GM04504 (cell line): ENCODE measurements around the gene DPP7.
"Not testable (repeated sequence)": the region's sequence is repeated elsewhere in the genome, so short reads cannot be mapped to it uniquely, and the experiment has no call there.

Experiments
- DNase-seq: peaks from one replicate; pipeline ENCODE4 v3.0.0-alpha.2; 2012; ENCODE audit warnings: low read depth

Gene DPP7

GRCh38 chr9:137147793-137148160 lies 33.2 kb upstream of the DPP7 start:
- no peak for DNase-seq

- no peak for DNase-seq
Measured at GRCh38 chr9:137147091-137147792, 32.7 kb upstream of the DPP7 start.

GRCh38 chr9:137146527-137146918 lies 32.0 kb upstream of the DPP7 start:
- no peak for DNase-seq

DNA sequence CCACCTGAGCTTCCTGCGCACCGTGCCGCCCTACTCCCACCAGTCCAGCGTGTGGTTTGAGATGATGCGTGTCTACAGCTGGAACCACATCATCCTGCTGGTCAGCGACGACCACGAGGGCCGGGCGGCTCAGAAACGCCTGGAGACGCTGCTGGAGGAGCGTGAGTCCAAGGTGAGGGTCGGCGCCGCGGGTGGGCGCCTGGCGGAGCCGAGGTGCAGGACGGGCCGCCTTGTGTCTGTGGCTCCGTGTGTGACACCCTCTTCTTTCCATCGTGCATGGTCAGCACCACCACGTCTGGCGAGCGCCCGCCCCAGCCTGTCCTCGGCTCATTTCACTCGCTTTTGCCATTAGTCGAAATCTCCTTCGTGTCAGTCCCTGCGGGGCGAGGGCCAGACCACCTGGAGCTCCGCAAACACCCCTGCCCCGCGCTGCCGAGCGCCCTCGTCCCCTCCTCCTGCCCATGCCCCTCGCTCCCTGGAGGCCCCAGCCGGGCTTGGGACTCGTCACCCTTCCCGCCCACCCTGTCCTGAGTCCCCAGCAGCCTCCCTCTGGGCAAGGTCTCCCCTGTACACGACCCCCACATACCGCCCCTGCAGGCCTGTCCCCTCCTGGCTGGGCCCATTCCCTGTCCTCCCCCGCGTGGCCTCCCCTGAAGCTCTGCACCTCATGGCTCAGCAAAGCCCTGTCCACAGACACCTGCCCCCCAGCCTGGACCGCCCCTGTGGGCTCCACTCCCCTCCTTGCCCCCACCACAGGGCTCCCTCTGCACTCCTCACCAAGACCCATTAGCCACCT lies 31.4 kb upstream of the DPP7 start:
- DNase-seq: no peak

- DNase-seq: no peak
Measured at GRCh38 chr9:137143459-137143858, 28.9 kb upstream of the DPP7 start.

DNA sequence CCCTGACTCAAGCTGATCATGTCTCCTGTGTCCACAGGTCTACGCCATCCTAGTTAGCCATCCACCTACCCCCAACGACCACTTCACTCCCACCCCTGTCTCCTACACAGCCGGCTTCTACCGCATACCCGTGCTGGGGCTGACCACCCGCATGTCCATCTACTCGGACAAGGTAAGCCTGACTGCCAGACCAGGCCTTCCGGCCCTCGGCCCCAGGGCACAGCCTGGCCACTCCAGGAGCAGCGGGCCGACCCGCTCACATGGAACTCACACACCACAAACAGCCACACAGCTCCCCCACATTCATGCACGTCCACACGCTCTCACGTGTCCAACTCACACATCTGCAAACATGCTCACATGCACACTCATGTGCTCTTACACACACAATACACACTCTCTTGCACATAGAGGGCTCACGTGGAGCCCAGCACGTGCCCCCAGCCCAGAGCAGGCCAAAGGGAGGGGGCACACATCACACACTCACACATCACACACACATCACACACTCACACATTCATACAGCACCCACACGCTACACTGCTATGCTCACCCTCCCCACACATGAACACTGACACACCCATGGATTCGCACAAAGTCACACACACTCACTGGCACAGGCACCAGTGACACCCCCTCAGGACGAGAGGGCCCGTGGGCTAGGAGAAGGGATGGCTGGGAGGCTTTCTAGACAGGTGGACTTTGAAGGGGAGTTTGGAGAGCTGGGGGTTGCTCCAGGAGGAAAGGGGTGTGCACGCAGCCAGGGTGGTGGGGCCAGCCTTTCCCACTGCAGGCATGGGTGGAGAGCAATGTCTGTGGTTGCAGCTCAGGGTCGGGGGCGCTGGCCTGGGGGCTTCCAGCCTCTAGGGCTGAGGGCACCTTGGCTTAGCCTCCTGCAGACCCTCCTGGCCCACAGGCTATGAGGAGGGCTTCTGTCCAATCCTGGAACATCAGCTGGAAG lies 27.7 kb upstream of the DPP7 start:
- no peak for DNase-seq

DNA sequence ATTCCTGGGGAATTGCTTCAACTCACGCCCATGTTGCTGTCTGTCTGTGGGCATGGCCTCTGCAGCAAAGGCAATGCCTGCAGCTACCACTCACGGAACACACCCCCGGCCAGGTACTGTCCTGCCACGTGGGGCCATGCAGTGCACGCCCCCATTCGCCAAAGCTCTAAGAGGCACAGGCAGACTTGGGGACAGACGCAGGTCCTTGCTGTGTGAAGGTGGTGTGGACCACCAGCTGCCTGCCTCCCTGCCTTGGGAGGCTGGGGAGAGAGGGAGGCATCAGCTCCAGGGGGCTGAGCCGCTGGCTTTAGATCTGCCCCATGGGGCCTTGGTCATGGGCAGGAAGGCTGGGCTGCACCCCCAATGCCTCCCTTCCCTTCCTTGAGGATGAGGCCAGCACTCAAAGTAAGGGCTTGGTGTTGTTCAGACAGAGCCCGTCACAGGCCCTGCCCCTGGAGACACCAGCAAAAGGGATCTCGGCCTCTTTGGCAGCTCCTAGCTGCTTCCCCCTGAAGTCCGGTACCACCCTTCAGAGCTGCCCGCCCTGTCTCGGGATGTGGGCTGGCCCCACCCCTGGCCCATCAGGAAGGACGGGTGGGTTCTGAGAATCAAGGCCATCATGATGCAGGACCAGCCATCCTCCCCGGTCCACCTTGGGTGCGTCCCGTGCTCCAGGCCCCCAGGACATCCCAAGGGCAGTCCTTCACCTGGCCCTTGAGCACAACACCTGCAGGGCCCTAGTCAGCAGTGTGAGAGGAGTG lies 26.7 kb upstream of the DPP7 start:
- DNase-seq: no peak

DNA sequence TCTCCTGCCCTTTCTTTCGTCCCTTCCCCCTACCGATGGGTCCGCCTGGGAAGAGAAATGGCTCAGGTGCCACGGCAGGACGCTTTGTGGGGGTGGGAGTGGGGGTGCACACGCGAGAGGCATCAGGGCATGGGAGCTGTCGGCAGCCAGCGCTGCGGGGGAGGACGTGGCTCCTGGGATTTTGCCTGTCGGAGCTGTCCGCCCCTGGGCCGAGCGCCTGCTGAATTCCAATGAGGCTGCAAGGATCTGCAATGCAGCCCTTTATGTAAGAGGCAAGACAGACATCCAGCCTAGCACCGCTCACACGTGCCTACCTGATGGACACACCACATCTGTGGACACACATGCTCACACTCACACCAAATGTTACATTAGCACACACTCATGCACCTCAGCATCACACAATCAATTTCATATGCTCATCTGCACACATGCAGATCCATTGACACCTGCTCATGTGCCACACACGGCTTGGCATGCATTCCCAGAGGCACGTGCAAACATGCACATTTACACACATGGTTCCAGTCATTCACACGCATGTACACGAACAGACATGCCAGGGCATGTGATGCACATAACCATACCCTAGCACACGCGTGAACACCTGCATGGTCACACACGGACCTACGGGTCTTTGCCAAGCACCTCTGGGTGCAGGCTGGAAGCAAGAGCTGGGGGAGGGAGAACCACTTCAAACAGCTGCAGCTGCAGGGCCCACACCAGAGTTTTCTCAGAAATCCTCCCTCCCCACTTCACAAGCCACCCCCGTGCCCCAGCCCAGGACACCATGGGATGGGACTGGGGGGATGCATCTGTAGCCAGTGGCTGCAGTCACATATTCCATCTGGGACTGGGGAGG lies 25.8 kb upstream of the DPP7 start:
- DNase-seq: no peak

DNA sequence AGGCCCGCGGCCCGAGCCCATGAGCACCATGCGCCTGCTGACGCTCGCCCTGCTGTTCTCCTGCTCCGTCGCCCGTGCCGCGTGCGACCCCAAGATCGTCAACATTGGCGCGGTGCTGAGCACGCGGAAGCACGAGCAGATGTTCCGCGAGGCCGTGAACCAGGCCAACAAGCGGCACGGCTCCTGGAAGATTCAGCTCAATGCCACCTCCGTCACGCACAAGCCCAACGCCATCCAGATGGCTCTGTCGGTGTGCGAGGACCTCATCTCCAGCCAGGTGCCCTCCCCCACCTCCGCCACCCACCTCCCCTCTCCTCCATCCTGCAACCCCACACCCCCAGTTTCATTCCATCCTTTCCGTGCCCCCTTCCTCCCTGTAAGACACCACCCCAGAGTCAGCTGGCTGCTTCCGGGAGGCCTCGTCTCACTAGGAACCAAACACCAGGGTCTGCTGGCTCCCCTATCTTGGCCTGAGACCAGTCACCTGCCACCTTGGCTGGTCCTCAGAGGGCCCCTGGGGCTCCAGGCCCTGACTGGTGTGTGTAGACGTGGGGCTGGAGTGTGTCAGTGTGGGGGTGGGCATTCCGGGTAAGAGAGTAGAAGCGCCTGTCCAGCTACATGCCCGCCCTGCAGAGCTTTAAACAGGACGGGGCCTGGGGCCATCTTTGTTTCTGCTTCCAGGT lies 25.1 kb upstream of the DPP7 start:
- DNase-seq: no peak

GRCh38 chr9:137138722-137139467 lies 24.4 kb upstream of the DPP7 start, which contains the start of gene GRIN1:
TSS of gene GRIN1 (plus strand) at chr9:137139154. CDS start at chr9:137139487, 333 bp downstream.
- DNase-seq: no peak

- DNase-seq: no peak
Measured at GRCh38 chr9:137138058-137138721, 23.7 kb upstream of the DPP7 start.

DNA sequence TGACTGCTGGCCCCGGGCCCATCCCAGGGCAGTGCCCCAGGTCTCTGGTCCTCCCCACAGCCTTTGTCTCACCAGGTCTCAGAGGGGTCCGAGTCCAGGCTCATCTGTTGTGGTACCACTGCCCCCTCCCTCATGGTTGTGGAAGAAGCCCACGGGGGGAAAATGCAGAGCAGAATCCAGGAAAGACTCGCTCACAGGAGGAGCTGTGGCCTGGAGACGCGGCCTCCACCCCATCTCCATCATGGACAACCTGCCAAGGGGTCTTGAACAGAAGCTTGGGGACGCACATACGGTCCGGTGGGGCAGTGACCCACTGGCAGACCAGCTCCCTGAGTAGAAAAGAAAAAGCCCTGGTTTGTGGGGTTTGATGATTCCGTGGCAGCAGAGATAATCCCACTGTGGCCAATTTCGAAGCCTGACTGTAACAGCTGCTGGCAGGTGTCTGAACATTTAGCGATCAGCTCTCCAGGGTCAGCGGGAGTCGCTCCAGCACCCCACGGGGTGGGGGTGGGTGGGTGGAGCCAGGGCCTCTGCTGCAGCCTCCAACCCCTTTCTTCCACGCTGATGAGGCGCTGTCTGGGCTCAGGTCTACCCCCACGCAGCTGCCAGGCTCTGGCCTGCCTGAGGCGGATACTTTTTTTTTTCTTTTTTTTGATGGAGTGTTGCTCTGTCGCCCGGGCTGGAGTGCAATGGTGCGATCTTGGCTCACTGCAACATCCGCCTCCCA lies 22.5 kb upstream of the DPP7 start:
- DNase-seq: no peak

GRCh38 chr9:137136261-137136880 lies 21.8 kb upstream of the DPP7 start:
- DNase-seq: no peak

- DNase-seq: not testable (repeated sequence)
Measured at GRCh38 chr9:137135154-137135553, 20.6 kb upstream of the DPP7 start.

- no peak for DNase-seq
Measured at GRCh38 chr9:137134191-137134590, 19.7 kb upstream of the DPP7 start.

DNA sequence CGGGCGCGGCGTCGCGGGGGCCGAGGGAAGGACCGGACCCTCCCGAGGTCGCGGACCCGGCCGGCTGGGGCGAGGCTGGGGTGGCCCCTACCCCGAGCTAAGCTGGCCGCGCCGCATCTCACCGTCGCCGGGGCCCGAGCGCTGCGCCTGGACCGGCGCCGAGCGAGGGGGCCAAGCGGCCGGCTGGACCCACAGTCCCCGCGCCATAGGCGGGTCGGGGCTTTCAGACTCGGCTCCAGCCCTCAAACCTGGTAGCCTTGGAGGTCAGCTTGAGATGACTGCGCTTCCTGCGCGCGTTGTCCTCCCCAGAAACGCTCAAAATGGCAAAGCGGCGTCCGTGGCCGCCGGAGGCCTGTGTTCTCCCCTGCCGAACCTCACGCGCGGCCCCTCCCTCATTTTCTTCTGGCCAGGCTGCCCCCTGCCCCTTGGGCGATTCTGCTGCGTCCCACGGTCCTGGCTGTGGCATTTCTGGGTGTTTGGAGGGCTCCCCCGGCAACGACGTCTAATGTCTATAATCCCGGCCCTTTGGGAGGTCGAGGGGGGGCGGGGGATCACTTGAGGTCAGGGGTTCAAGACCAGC lies 15.7 kb upstream of the DPP7 start:
- DNase-seq: no peak

GRCh38 chr9:137129456-137130175 lies 15.1 kb upstream of the DPP7 start:
- DNase-seq: peak; percentile 81
